OCI-LY3 (cell line): ENCODE measurements around the gene SLC25A5.

ENCODE experiments used
- H2AFZ ChIP-seq: fragments of 200-600, 300-600 bp; shearing (Covaris generic); 2 replicates; pipeline ENCODE4 v1.6.0; 2014; ENCODE audit warnings: antibody characterized with exemption, low read depth, low read length
- H3K27ac ChIP-seq: fragments of 200-600, 300-600 bp; sonication (generic); 2 replicates; pipeline ENCODE4 v1.5.1; 2014; ENCODE audit warnings: mild to moderate bottlenecking, low read length, moderate library complexity, mixed read lengths
- H3K27me3 ChIP-seq: fragments of 200-600, 300-600 bp; sonication (generic); 2 replicates; pipeline ENCODE4 v1.6.1; 2014; ENCODE audit warnings: low read depth, low read length, mixed read lengths
- H3K36me3 ChIP-seq: fragments of 200-600, 300-600 bp; sonication (generic); replicated peaks from 2 replicates; pipeline ENCODE3; 2014; ENCODE audit warnings: low read depth, low read length, mixed read lengths
- H3K4me1 ChIP-seq: fragments of 300-600, 200-600 bp; sonication (generic); 2 replicates; pipeline ENCODE4 v1.6.1; 2014; ENCODE audit warnings: low read length, mixed read lengths
- H3K4me2 ChIP-seq: fragments of 200-600, 300-600 bp; sonication (generic); 2 replicates; pipeline ENCODE4 v1.6.1; 2014; ENCODE audit warnings: low read length, mixed read lengths
- H3K4me3 ChIP-seq: fragments of 300-600, 200-600 bp; sonication (generic); 2 replicates; pipeline ENCODE4 v1.5.1; 2014; ENCODE audit warnings: antibody characterized with exemption, mild to moderate bottlenecking, low read length, moderate library complexity
- H3K79me2 ChIP-seq: fragments of 300-600, 200-600 bp; shearing (Covaris generic); 2 replicates; pipeline ENCODE4 v1.6.1; 2014; ENCODE audit warnings: mild to moderate bottlenecking, low read length, mixed read lengths
- H3K9ac ChIP-seq: fragments of 300-600, 200-600 bp; shearing (Covaris generic); 2 replicates; pipeline ENCODE4 v1.6.0; 2014; ENCODE audit warnings: mild to moderate bottlenecking, low read length, moderate library complexity
- H3K9me3 ChIP-seq: fragments of 200-600, 300-600 bp; shearing (Covaris generic); 2 replicates; pipeline ENCODE4 v1.6.1; 2014; ENCODE audit warnings: low read length, mixed read lengths; ENCODE audit not compliant: insufficient read depth
- H4K20me1 ChIP-seq: fragments of 200-600, 300-600 bp; sonication (generic); 2 replicates; pipeline ENCODE4 v1.6.1; 2016; ENCODE audit warnings: low read length, mixed read lengths; ENCODE audit not compliant: insufficient read depth
- CTCF ChIP-seq: fragments of 200-600, 300-600 bp; sonication (generic); IDR thresholded peaks from 2 replicates; pipeline ENCODE4 v1.5.1; 2014; ENCODE audit warnings: antibody characterized with exemption, low read length, low read depth
- EZH2phosphoT487 ChIP-seq: fragments of 200-600 bp; shearing (Covaris generic); IDR thresholded peaks from 2 replicates; pipeline ENCODE4 v1.6.1; 2018; ENCODE audit warnings: antibody characterized with exemption, mixed run types, low read depth

Gene SLC25A5

GRCh38 chrX:119423631-119424030 lies 44.6 kb upstream of the SLC25A5 start:
- H3K9me3 ChIP-seq, result no peaks in the 10 kb centered on the region
- H3K27me3 ChIP-seq, result no peaks in the 10 kb centered on the region
- no peaks in the 10 kb centered on the region for H4K20me1 ChIP-seq
- no peak overlapping the region for H3K27ac ChIP-seq
- no peaks in the 10 kb centered on the region for H3K79me2 ChIP-seq
- H3K36me3 ChIP-seq, result no peaks in the 10 kb centered on the region
- H3K4me2 ChIP-seq, result no peak overlapping the region
- TF ChIP-seq EZH2phosphoT487, result no peak
- no peak for TF ChIP-seq CTCF
- no peak overlapping the region for H2AFZ ChIP-seq
- no peak overlapping the region for H3K9ac ChIP-seq
- peaks cover 9% of the 10 kb centered on the region for H3K4me1 ChIP-seq
- no peak overlapping the region for H3K4me3 ChIP-seq

GRCh38 chrX:119424999-119425398 lies 43.2 kb upstream of the SLC25A5 start:
- H3K79me2 ChIP-seq, result no peaks in the 10 kb centered on the region
- no peaks in the 10 kb centered on the region for H3K36me3 ChIP-seq
- H3K4me2 ChIP-seq, result no peak overlapping the region
- no peak overlapping the region for H3K9ac ChIP-seq
- H2AFZ ChIP-seq, result no peak overlapping the region
- H3K4me1 ChIP-seq, result peaks cover 9% of the 10 kb centered on the region
- no peak overlapping the region for H3K4me3 ChIP-seq
- TF ChIP-seq EZH2phosphoT487, result no peak
- no peak for TF ChIP-seq CTCF
- no peaks in the 10 kb centered on the region for H3K27me3 ChIP-seq
- H3K9me3 ChIP-seq, result no peaks in the 10 kb centered on the region
- H3K27ac ChIP-seq, result no peak overlapping the region
- no peaks in the 10 kb centered on the region for H4K20me1 ChIP-seq

GRCh38 chrX:119427024-119427794 lies 41.0 kb upstream of the SLC25A5 start:
- H3K36me3 ChIP-seq, result no peaks in the 10 kb centered on the region
- no peak overlapping the region for H3K27ac ChIP-seq
- H3K4me3 ChIP-seq, result no peak overlapping the region
- peaks cover 9% of the 10 kb centered on the region for H3K4me1 ChIP-seq
- no peaks in the 10 kb centered on the region for H4K20me1 ChIP-seq
- no peak overlapping the region for H2AFZ ChIP-seq
- H3K9ac ChIP-seq, result no peak overlapping the region
- H3K79me2 ChIP-seq, result no peaks in the 10 kb centered on the region
- no peaks in the 10 kb centered on the region for H3K27me3 ChIP-seq
- H3K9me3 ChIP-seq, result no peaks in the 10 kb centered on the region
- TF ChIP-seq CTCF (no peak), EZH2phosphoT487 (no peak)
- no peak overlapping the region for H3K4me2 ChIP-seq

GRCh38 chrX:119427795-119428185 lies 40.5 kb upstream of the SLC25A5 start:
- Histone ChIP-seq H3K36me3 (no peaks in the 10 kb centered on the region), H3K27me3 (no peaks in the 10 kb centered on the region), H3K4me3 (no peak overlapping the region), H3K4me2 (no peak overlapping the region), H3K27ac (no peak overlapping the region), H3K4me1 (peaks cover 9% of the 10 kb centered on the region), H3K79me2 (no peaks in the 10 kb centered on the region), H3K9me3 (no peaks in the 10 kb centered on the region), H3K9ac (no peak overlapping the region), H4K20me1 (no peaks in the 10 kb centered on the region), H2AFZ (no peak overlapping the region)
- TF ChIP-seq EZH2phosphoT487, result no peak
- TF ChIP-seq CTCF, result no peak
